ENCODE measurements around the gene BCORL1.
A peak's percentile ranks its signal among the peaks of the same experiment; 100 is the strongest.

BCORL1 gene

GRCh38 chrX:130009658-130010223 is 27.3 kb downstream of the BCORL1 start:
- no peak for DNase-seq (ENCODE audit: low read depth)

- no peak for DNase-seq (ENCODE audit: low read depth)
Observed at GRCh38 chrX:130012683-130013082, 30.2 kb downstream of the BCORL1 start.

GRCh38 chrX:130013661-130014060 is 31.2 kb downstream of the BCORL1 start:
- no peak for DNase-seq (ENCODE audit: low read depth)

- no peak for DNase-seq (ENCODE audit: low read depth)
Observed at GRCh38 chrX:130014356-130014755, 31.9 kb downstream of the BCORL1 start.

GRCh38 chrX:130014770-130015169 is 32.3 kb downstream of the BCORL1 start:
- no peak for DNase-seq (ENCODE audit: low read depth)

GRCh38 chrX:130015181-130015580 is 32.7 kb downstream of the BCORL1 start:
- no peak for DNase-seq (ENCODE audit: low read depth)

GRCh38 chrX:130018143-130018542 is 35.7 kb downstream of the BCORL1 start:
- DNase-seq (ENCODE audit: low read depth): no peak

GRCh38 chrX:130020661-130021324 is 38.4 kb downstream of the BCORL1 start:
- no peak for DNase-seq (ENCODE audit: low read depth)

- peak; percentile 64 for DNase-seq (ENCODE audit: low read depth)
Observed at GRCh38 chrX:130024127-130024526, 41.7 kb downstream of the BCORL1 start.

GRCh38 chrX:130025256-130025655 is 42.8 kb downstream of the BCORL1 start:
- DNase-seq (ENCODE audit: low read depth): no peak

- DNase-seq (ENCODE audit: low read depth): no peak
Observed at GRCh38 chrX:130027569-130027968, 45.1 kb downstream of the BCORL1 start.

- DNase-seq (ENCODE audit: low read depth): peak; percentile 21
Observed at GRCh38 chrX:130028196-130028595, 45.8 kb downstream of the BCORL1 start.

GRCh38 chrX:130030826-130031225 is 48.4 kb downstream of the BCORL1 start:
- no peak for DNase-seq (ENCODE audit: low read depth)

GRCh38 chrX:130032552-130032951 is 50.1 kb downstream of the BCORL1 start:
- no peak for DNase-seq (ENCODE audit: low read depth)

- DNase-seq (ENCODE audit: low read depth): no peak
Observed at GRCh38 chrX:130034178-130034577, 51.7 kb downstream of the BCORL1 start.

- DNase-seq (ENCODE audit: low read depth): no peak
Observed at GRCh38 chrX:130039847-130040246, 57.4 kb downstream of the BCORL1 start.

GRCh38 chrX:130047416-130047815 is 65.0 kb downstream of the BCORL1 start:
- no peak for DNase-seq (ENCODE audit: low read depth)

GRCh38 chrX:130048686-130049222 is 66.3 kb downstream of the BCORL1 start:
- DNase-seq (ENCODE audit: low read depth): no peak

GRCh38 chrX:130049821-130050220 is 67.4 kb downstream of the BCORL1 start:
- no peak for DNase-seq (ENCODE audit: low read depth)

- DNase-seq (ENCODE audit: low read depth): no peak
Observed at GRCh38 chrX:130051176-130051845, 68.9 kb downstream of the BCORL1 start.

GRCh38 chrX:130053236-130053635 is 70.8 kb downstream of the BCORL1 start:
- no peak for DNase-seq (ENCODE audit: low read depth)

GRCh38 chrX:130055103-130055502 is 72.7 kb downstream of the BCORL1 start:
- DNase-seq (ENCODE audit: low read depth): no peak

- no peak for DNase-seq (ENCODE audit: low read depth)
Observed at GRCh38 chrX:130055899-130056298, 73.5 kb downstream of the BCORL1 start.
